HG02588 (cell line): ENCODE results near the gene LMBRD2.
"Not testable (repeated sequence)": the region's sequence is repeated elsewhere in the genome, so short reads cannot be mapped to it uniquely, and the experiment has no call there.

Source experiments
- ATAC-seq: cut with Tn5 transposase; IDR thresholded peaks from one replicate; pipeline ENCODE4 v1.9.1; 2021; ENCODE audit warnings: mild to moderate bottlenecking, moderate library complexity; ENCODE audit not compliant: unreplicated experiment

The LMBRD2 gene

DNA sequence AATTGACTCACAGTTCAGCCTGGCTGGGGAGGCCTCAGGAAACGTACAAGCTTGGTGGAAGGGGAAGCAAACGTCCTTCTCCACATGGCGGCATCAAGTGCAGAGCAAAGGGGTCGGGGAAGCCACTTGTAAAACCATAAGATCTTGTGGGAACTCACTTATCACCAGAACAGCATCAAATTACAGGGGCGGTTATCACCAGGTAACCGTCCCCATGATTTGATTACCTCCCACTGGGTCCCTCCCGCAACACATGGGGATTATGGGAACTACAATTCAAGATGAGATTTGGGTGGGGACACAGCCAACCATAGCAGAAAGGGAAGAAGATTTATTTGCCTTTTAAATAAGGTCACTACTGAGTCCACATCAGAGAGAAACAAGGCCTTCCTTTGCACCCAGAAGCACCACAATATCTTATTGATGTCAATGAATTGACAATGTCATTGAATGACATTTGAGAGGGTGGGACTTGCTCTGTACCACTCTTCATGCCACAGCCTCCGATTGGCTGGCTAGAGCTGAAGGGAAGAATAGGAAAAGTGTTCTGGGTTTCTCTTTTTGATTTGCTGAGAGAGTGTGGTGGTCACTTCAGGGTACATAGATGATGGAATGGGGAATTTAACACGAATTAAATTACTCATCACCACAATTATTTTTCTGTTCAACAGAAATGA, 11.3 kb upstream of the LMBRD2 start:
- ATAC-seq, result no peak

DNA sequence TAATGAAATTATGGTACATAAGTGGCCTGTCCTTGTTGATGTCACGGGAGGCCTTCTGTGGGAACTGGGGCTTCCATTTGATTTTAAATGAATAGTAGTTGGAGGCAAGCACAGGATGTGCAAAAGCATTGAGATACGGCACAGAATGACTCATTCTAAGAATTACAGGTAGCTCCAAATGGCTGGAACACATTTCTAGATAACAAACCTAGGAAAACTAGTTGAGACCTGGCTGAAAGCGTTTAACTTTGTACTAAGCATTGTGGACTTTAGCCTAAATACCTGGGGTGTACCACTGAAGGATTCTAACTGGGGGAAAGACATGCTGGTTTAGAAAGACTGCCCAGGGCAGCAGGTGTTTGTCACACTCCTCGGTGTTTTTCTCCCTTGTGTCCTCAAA, 9.7 kb upstream of the LMBRD2 start:
- ATAC-seq, result no peak

DNA sequence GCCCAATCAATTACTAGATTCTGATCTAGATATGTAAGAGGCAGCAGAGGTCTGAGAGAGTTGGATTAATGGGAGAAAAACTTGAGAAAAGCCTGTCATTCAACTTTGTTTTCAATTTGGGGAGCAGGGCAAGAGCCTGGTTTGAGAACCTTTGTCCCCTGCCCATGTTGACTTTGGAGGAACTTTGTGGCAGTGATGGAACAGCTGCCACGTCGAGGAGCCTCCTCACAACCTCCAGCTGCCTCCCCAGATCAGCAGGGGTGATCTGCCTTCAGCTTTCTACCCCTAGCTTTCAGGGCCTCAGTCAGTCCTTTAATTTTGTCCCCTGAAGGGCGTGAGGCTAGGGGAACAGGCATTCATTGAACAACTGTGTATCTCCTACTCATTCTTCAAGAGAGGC, 8.9 kb upstream of the LMBRD2 start:
- ATAC-seq, result no peak

DNA sequence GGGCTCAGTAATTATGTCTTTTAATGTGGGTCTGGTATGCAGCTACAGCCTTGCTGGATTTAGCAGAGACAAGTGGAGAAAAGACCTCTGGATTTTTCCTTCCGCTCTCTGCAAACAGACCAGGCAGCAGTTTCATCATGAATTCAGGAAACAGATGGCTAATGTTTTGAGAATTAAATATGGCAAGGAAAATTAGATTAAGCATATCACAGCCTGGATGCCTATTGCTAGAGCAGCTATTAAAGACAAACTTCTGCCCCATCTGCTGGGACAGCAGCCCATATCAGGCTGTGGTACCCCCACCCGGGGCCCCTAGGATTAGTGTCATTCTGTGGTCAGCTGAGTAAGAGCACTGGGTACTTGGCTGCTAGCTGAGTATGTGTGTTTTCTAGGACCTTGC, 6.5 kb upstream of the LMBRD2 start:
- no peak for ATAC-seq

DNA sequence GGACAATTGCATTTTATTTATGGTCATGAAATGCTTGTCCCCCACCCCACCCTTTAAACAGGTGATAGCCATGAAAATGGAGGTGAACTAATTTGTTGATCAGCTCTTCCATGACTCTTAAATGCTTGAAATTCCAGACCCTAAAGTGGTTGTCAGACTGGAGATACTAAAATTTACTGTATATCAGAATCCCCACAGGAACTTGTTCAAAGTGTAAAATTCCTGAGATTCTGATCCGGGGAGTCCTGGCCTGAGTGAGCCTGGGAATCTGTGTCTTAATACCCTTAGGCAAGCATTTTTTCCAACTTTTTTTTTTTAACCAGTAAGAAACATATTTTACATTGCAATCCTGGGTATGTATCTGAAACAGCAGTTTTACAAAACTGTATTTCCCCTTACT, 4.9 kb upstream of the LMBRD2 start:
- no peak for ATAC-seq

DNA sequence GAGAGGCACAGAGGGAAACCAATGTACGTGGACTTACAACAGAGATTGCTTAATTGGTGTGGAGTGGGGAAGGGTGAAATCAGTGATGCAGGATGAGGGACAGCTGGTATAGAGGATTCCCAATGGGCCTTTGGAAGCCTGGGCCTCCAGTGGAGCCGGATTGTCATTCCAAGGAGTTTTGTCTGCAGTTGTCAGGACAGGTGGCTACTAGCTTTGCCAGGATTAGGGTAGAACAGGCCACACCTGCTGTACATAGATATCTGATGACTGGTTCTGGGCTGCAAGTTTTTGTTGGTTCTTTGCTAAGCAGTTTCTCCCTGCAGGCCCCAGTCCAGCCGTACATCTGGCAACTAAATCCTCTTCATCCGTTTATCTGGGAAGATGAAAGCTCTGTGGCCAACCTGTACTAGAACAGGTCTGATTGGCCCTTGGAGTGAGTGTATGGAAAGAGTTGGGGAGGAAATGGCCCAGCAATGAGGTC, 4.5 kb upstream of the LMBRD2 start:
- no peak for ATAC-seq

DNA sequence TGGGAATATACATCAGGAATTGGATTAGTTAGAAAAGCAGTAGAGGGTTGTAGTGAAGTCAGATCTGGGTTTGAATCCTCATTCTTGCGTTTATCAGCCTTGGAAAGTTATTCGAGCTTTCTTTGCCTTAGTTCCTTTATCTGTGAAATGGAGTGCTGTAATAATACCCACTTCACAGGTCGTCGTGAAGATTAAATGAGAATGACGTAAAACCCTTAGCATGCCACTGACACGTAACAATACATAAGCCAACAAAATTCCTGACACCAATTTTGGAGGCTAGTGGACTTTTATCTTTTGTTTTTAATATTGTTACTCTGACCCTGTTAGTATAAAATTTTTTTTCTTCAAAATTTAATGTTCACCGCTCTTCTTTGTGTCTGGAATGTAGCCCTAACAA, 3.6 kb upstream of the LMBRD2 start:
- no peak for ATAC-seq

DNA sequence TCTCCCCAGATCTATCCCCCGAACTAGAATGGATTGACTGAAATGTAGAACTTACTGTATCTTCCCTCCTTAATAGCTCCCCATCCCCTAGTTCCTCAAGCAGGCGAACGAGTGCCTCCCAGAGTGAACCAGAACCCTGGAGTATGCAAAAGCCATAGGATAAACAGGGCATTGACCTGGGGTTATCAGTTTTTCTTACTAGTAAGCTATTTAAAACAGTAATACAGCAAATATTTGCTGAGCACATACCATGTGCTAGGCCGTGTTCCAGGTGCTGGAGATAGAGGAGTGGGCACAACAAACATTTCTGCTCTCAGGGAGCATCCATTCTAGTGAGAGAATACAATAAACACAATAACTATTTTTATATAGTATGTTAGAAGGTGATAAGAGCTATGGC, 2.0 kb upstream of the LMBRD2 start:
- no peak for ATAC-seq

DNA sequence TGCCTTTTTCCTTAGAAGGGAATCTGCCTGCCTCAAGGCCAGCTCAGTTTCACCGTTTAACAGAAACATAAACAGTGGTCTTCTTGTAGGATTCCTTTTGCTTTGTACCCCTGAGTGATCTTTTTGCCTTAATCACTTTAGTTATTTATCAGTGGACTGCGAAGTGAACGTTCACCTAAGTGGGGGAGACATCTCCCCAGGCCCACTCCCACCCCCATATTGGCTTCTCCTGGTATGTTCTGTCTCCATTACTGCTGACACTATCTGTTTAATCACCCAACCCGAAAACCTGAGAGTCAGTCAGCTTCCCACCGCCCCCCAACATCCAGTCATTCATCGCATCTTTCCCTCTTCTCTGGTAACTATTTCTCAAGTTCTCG, 1.6 kb upstream of the LMBRD2 start:
- no peak for ATAC-seq

DNA sequence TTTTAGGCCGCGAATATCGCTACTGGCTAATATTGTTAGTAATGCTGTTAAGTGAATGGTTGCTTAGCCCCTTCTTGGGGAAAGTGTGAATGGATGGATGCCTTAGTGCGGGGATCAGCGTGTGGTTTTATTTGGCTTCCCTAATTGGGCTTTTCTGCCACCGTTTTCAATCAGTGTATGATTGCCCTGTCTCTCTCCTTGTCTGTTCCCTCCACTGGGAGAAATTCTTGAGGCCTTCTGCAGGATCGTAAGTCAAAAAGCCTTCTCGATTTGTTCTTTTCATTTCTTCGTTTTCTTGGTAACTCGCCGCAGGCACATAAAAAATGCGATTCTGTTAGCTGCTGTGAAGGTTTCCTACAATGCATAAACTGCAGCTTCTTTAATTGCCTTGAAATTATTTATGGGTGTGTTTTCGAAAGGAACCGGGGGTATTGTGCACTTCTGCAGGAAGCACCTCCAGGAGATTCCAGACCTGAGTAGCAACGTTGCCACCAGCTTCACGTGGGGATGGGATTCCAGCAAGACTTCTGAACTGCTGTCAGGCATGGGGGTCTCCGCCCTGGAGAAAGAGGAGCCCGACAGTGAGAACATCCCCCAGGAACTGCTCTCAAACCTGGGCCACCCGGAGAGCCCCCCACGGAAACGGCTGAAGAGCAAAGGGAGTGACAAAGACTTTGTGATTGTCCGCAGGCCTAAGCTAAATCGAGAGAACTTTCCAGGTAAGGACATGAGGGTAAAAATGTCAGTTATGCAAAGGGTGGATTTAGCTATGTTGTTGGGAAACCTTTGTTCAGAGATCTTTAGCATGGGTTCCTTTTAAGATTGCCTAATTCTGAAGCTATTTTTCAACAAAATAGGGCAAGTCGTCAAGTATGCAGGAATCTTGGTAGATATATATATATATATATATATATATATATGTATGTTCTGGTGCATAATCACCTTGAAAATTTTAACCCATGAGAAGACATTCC, 924 bp upstream of the LMBRD2 start:
- no peak for ATAC-seq

DNA sequence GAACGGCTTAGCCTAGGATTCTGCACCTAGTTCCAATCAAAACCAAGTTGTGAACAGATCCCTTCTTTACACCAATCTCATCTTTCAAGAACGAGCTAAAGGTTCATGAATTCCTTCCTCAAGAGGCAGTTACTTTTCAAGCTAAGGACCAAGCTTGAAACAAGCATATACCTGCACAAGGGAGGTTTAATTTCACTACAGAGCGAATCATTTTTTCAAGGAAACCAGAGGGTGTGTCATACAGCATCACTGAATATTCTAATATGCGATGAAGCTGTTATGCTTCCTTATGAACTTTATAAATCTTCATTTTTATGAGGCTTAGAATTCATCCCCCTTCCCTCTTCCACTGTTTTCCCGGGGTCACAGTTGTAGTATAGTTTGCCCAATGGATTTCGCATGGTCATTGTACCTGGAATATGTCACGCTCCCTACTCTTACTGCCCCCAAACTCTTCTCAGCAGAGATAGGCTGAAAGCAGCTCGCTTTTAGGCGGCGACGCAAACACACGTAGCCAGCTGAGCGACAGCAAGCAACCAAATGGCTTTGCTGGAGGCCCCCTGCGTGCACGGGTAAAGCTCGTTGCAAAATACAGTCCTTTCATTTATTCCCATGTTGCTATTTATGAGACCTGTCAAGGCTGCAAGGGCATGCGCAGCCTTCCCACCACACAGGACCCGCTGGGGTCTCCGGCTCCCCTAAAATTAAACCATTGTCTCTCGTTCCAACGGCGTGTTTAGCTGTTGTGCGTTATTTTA, 832 bp downstream of the LMBRD2 start:
- ATAC-seq, result no peak

DNA sequence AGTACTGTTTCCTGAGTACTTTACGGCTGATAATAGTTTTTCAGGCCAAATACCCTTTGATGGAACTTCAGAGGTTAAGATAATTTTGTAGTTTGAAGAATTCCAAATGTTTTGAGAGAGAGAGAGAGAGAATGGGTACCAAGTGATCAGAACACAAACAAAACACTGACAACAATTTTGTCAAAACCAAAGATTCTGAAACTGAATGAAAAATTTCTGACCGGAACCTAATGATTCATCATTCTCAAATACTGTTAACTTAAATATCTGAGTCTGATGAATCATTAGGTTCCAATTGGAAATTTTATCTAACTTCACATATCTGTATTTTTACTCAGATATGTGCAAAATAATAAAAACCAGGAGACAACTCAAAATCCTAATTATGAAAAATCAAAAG, 4.0 kb downstream of the LMBRD2 start:
- no peak for ATAC-seq

DNA sequence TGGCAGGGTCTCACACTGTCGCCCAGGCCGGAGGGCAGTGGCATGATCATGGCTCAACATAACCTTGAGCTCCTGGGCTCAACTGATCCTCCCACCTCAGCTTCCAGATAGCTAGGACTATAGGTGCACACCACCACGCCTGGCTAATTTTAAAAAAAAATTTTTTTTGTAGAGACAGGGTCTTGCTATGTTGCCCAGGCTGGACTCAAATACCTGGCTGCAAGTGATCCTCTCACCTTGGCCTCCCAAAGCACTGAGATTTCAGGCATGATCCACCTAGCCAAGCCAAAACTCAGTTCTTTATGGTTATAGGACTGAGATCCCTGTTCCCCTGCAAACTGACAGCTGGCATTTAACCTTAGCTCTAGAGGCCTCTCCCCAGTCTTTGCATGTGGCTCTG, 5.3 kb downstream of the LMBRD2 start:
- no peak for ATAC-seq

DNA sequence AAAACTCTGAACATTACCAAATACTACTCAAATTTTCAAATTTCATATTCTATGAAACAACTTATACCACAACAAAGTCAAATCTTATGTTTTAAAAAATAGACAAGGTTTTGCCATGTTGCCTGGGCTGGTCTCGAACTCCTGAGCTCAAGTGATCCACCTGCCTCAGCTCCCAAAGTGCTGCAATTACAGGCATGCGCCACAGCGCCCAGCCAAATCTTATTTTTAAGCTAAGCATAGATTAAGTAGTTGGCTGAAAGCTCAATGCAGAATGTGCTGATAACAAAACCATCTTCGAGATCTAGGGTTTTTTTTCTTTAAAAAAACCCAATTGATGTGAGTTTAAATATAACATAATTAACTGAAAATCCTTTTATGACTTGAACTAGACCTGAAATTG, 6.4 kb downstream of the LMBRD2 start:
- no peak for ATAC-seq

DNA sequence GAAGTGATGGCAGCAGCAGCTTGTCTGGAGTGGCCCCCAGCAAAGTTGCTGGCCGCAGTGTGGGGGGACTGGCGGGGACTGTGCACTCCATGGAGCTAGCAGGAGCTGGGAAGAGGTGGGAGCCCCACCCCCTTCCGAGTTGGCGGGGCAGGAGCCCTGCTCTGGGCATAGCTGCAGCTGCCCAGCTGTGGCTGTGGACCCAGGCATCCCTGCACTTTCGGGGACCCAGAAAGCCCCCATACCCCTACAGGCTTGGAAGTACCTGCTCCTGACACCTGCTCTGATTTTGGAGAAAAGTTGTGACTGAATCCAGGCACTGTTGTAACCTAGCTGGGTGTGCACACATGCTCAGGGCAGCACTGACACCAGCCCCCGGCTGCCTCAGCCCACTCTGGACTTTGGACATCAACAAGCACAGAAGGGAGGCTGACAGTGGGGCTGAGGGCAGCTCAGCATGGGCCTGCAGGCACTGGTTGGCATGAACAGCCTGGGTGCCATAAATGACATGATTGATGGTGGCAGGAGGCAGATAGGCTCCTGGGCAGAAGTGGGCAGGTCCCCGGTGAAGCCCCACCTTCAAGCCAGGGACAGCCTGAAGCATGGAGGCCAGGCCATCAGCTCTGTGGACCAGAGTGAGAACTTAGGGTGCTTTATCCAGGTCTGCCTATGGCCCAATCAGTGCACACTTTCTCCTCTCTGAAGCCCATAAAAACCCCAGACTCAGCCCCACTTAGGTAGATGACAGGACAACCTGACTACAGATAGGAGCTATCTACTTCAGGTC, 12.6 kb downstream of the LMBRD2 start:
- ATAC-seq, result no peak

DNA sequence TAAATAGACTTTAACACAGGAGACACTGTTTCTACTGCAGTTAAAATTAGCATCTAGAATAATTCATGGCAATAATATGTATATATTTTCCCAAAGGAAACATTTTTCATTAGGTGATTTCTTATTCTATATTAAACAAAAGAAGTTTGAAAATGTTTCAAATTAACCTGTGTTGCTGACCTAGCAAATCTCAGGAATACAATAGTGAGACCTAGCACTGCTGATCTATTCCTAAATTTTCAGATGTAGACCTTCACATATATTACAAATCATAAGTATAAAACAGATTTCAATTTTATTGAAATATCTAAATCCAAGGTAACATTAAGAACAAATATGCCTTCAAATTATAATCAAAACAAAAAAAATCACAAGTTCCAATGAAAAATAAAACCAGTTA, 15.1 kb downstream of the LMBRD2 start:
- ATAC-seq, result no peak

DNA sequence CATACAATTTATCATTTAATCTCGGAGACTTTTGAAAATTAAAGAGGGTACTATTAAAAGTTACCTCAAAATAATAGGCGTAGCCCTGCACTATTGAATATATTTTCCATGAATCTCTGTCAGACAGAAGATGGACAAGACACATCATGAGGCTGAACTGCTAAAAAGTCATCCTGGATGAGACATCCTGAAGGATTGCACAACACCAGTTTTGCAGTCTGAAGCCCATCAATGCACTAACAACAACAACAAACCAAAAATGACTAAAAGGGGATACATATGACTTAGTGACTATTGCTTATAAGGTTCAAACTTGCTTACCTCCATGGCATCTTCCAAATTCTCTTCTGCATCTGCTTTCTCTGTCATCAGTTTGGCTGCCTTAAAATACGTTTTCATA, 15.7 kb downstream of the LMBRD2 start:
- ATAC-seq, result no peak

DNA sequence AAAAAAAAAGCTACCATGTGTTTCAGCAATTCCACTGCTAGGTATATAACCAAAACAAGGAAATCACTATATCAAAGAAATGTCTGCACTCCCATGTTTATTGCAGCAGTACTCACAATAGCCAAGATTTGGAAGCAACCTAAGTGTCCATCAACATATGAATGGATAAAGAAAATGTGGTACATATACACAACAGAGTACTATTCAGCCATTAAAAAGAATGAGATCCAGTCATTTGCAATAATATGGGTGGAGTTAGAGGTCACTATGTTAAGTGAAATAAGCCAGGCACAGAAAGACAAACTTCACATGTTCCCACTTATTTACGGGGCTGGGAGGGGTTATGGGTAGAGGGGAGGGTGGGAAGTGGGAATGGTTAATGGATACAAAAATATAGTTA, 18.7 kb downstream of the LMBRD2 start:
- ATAC-seq, result not testable (repeated sequence)

DNA sequence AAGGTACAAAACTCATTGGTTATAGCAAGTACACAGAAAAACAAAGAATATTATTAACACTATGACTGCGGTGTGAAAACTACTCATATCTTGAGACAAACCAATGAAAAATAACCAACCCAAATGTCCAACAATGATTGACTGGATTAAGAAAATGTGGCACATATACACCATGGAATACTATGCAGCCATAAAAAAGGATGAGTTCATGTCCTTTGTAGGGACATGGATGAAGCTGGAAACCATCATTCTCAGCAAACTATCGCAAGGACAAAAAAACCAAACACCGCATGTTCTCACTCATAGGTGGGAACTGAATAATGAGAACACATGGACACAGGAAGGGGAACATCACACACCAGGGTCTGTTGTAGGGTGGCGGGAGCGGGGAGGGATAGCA, 22.0 kb downstream of the LMBRD2 start:
- ATAC-seq, result not testable (repeated sequence)

DNA sequence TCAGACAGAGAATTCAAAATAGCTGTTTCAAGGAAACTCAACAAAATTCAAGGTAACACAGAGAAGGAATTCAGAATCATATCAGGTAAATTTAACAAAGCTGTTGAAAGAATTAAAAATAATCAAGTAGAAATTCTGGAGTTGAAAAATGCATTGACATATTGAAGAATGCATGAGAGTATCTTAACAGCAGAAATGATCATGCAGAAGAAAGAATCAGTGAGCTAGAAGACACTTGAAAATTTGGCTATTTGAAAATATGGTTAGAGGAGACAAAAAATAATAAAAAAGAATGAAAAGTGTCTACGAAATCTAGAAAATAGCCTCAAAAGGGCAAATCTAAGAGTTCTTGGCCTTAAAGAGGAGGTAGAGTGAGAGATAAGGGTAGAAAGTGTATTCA, 22.9 kb downstream of the LMBRD2 start:
- ATAC-seq, result no peak

DNA sequence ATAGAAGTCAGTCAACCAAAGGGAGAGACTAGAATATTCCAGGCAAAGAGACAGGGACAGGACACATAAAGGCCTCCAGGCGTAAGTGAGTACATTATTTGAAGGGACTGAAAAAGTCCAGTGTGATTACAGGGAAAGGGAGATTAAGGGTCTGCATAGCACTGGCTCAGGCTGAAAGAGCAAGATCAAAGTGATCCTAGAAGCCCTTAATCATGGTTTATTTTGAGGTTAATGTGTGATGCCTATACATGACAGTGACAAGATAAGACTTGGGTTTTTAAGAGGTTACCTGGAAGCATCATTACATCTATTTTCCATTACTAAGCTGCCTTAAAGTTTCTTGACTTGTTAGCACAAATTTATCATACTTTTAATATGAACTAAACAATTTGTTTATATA, 25.8 kb downstream of the LMBRD2 start:
- ATAC-seq, result no peak
